Midbrain (tissue), 1 donor: ENCODE results near the gene CALCA.

ENCODE experiments used
- DNase-seq: peaks from one replicate; lab custom pipeline; 2025; lab: John Stamatoyannopoulos, UW

The CALCA gene

GRCh38 chr11:14942745-14943144 lies 29.4 kb downstream of the CALCA start:
- DNase-seq, result no peak

- no peak for DNase-seq
Measured at GRCh38 chr11:14938936-14939335, 33.2 kb downstream of the CALCA start.

DNA sequence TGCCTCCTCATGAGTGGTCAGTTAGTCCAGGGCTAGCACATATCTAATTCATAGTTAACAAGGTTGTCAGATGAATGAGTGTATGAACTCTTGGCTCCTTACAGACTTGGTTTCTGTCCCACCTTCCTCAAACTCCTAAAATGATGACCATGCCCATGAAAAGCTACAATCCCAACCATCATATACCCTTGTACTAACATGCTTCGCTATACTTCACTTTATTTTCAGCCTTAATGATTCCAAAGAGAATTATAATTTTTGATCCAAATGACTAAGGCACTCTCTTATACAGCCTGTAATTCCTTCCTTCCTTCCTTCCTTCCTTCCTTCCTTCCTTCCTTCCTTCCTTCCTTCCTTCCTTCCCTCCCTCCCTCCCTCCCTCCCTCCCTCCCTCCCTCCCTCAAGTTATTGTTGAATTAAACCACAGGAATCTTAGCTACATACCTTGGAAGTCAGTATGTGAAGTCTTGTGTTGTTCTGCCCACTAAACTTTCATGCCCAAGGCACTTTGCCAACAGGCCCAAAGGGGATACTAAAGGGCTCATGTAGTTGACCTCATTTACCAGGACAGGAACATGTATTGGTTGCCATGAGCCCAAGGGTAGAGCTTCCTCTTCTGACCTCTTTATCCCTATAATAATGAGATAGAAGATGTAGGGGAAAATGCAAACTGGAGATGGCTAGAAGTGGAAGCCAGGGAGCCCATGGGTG lies 37.4 kb downstream of the CALCA start:
- no peak for DNase-seq

DNA sequence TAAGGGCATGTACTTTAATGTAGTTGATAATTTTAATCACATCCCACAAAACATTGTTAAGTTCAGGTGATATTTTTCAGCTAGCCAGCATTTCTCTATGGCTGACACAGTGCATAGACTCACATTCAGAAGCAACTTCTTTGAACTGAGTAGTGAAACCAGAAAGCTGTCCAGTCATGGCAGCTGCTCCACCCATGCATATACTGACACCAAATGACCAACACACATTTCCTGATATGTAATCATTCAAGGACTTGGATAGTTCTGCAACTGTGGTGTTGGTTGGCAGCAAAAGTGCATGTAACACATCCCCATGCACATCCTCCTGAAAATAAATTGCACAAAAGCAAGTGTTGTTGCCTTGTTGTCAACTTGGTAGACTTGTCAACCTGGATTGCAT lies 39.7 kb downstream of the CALCA start:
- no peak for DNase-seq

- DNase-seq, result no peak
Measured at GRCh38 chr11:14930369-14930768, 41.8 kb downstream of the CALCA start.

GRCh38 chr11:14927146-14927545 lies 45.0 kb downstream of the CALCA start:
- no peak for DNase-seq

- DNase-seq, result no peak
Measured at GRCh38 chr11:14924318-14924717, 47.8 kb downstream of the CALCA start.
